Hepatocyte (in vitro differentiated cells): ENCODE measurements around the gene DDX10. TPM values are rescaled to one million over a fixed set of nuclear protein-coding genes. Genes with fewer than 3 reads are reported as not detected.
"Not testable (repeated sequence)": the region's sequence is repeated elsewhere in the genome, so short reads cannot be mapped to it uniquely, and the experiment has no call there.

Experiments used
- DNase-seq: peaks from one replicate; pipeline ENCODE4 v3.0.0-alpha.2; 2016; ENCODE audit warnings: low spot score
- H2AFZ ChIP-seq: fragments of 200-600 bp; sonication (generic); 2 replicates; pipeline ENCODE4 v1.6.0; 2016; ENCODE audit warnings: antibody characterized with exemption, mild to moderate bottlenecking
- H3K27ac ChIP-seq: fragments of 200-600 bp; sonication (generic); 2 replicates; pipeline ENCODE4 v1.5.1; 2016; ENCODE audit warnings: mild to moderate bottlenecking
- H3K27me3 ChIP-seq: fragments of 200-600 bp; sonication (generic); 2 replicates; pipeline ENCODE4 v1.6.1; 2016
- H3K36me3 ChIP-seq: fragments of 200-600 bp; sonication (generic); replicated peaks from 2 replicates; pipeline ENCODE4 v1.5.1; 2016; ENCODE audit warnings: low read depth; ENCODE audit not compliant: insufficient read depth
- H3K4me1 ChIP-seq: fragments of 200-600 bp; sonication (generic); 2 replicates; pipeline ENCODE4 v1.5.1; 2016; ENCODE audit warnings: mild to moderate bottlenecking, moderate library complexity; ENCODE audit not compliant: insufficient read depth
- H3K4me2 ChIP-seq: fragments of 200-600 bp; sonication (generic); 2 replicates; pipeline ENCODE4 v1.6.0; 2016
- H3K4me3 ChIP-seq: fragments of 200-600 bp; sonication (generic); 2 replicates; pipeline ENCODE4 v1.5.1; 2016; ENCODE audit warnings: mild to moderate bottlenecking
- H3K79me2 ChIP-seq: fragments of 200-600 bp; sonication (generic); 2 replicates; pipeline ENCODE4 v1.6.0; 2017; ENCODE audit warnings: mild to moderate bottlenecking
- H3K9me2 ChIP-seq: fragments of 200-600 bp; sonication (generic); replicated peaks from 2 replicates; pipeline ENCODE4 v1.6.0; 2017; ENCODE audit warnings: mild to moderate bottlenecking; ENCODE audit not compliant: insufficient read depth
- H3K9me3 ChIP-seq: fragments of 200-600 bp; sonication (generic); 2 replicates; pipeline ENCODE4 v1.5.1; 2016; ENCODE audit warnings: low read depth, mild to moderate bottlenecking
- H4K20me1 ChIP-seq: fragments of 200-600 bp; sonication (generic); 2 replicates; pipeline ENCODE4 v1.6.0; 2016; ENCODE audit warnings: mild to moderate bottlenecking; ENCODE audit not compliant: insufficient read depth, poor library complexity, severe bottlenecking
- EZH2 ChIP-seq: fragments of 200-600 bp; sonication (generic); IDR thresholded peaks from 2 replicates; pipeline ENCODE4 v1.6.1; 2016; ENCODE audit warnings: antibody characterized with exemption, mild to moderate bottlenecking, borderline replicate concordance
- EZH2phosphoT487 ChIP-seq: fragments of 200-600 bp; sonication (generic); IDR thresholded peaks from one replicate; pipeline ENCODE4 v1.6.1; 2018; ENCODE audit warnings: antibody characterized with exemption, mild to moderate bottlenecking, low read depth, moderate library complexity; ENCODE audit not compliant: unreplicated experiment, severe bottlenecking
- WGBS: methylation state at CpG from one replicate; pipeline ENCODE4 v1.1.6; 2016; ENCODE audit warnings: low lambda C conversion rate; ENCODE audit errors: missing lambda C conversion rate; 5-methylcytosine and 5-hydroxymethylcytosine counted together
- polyA plus RNA-seq: library from polyadenylated mRNA; unstranded; fragments of >200 nt; fragmentation: Nextera tagmentation; extraction: Ambion mirVana; gene quantifications from 2 replicates; pipeline ENCODE4 v1.2.1, GENCODE V29; 2016
- total RNA-seq: library from RNA; depleted of rRNA; stranded (reverse); fragments of >200 nt; gene quantifications from 2 replicates; pipeline ENCODE4 v1.2.3, GENCODE V29; 2014
- TF ChIP-seq, protein P1 (sequence below): fragments of 200-600 bp; sonication (generic); IDR thresholded peaks from 2 replicates; pipeline ENCODE4 v1.5.1; 2016; ENCODE audit warnings: antibody characterized with exemption, mild to moderate bottlenecking; ENCODE audit not compliant: poor library complexity

The DDX10 gene
- total and polyA plus RNA-seq, 2 experiments from 2014 or later = 9.6 to 13.9 TPM

DNA sequence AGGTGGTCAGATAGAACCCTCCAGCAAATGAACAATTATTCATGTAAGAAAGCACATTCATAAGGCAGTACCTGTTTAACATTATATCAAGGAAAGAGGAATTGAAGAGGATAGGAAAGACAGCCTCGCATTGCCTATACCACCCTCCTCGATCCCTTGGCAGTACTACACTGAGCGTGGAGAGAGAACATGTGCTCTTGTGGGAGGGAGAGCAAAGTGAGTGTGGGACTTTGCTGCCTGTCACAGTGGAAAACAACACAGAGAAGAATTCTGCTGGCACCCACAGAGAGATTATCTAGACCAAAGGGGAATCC lies 17.5 kb upstream of the DDX10 start:
- Histone ChIP-seq H3K36me3 (no peaks in the 10 kb centered on the region), H3K4me3 (no peak overlapping the region), H3K4me1 (no peaks in the 10 kb centered on the region), H3K9me3 (no peaks in the 10 kb centered on the region), H3K9me2 (no peaks in the 10 kb centered on the region), H4K20me1 (no peaks in the 10 kb centered on the region), H3K27ac (no peak overlapping the region), H3K79me2 (no peaks in the 10 kb centered on the region), H3K4me2 (no peak overlapping the region), H2AFZ (no peak overlapping the region), H3K27me3 (no peaks in the 10 kb centered on the region)
- DNase-seq = no peak
- TF ChIP-seq EZH2phosphoT487 (no peak), EZH2 (no peak)
- TF ChIP-seq, protein P1, sequence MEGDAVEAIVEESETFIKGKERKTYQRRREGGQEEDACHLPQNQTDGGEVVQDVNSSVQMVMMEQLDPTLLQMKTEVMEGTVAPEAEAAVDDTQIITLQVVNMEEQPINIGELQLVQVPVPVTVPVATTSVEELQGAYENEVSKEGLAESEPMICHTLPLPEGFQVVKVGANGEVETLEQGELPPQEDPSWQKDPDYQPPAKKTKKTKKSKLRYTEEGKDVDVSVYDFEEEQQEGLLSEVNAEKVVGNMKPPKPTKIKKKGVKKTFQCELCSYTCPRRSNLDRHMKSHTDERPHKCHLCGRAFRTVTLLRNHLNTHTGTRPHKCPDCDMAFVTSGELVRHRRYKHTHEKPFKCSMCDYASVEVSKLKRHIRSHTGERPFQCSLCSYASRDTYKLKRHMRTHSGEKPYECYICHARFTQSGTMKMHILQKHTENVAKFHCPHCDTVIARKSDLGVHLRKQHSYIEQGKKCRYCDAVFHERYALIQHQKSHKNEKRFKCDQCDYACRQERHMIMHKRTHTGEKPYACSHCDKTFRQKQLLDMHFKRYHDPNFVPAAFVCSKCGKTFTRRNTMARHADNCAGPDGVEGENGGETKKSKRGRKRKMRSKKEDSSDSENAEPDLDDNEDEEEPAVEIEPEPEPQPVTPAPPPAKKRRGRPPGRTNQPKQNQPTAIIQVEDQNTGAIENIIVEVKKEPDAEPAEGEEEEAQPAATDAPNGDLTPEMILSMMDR = no peak
- WGBS = 93% methylated on average over 3 of the region's 3 CpGs

DNA sequence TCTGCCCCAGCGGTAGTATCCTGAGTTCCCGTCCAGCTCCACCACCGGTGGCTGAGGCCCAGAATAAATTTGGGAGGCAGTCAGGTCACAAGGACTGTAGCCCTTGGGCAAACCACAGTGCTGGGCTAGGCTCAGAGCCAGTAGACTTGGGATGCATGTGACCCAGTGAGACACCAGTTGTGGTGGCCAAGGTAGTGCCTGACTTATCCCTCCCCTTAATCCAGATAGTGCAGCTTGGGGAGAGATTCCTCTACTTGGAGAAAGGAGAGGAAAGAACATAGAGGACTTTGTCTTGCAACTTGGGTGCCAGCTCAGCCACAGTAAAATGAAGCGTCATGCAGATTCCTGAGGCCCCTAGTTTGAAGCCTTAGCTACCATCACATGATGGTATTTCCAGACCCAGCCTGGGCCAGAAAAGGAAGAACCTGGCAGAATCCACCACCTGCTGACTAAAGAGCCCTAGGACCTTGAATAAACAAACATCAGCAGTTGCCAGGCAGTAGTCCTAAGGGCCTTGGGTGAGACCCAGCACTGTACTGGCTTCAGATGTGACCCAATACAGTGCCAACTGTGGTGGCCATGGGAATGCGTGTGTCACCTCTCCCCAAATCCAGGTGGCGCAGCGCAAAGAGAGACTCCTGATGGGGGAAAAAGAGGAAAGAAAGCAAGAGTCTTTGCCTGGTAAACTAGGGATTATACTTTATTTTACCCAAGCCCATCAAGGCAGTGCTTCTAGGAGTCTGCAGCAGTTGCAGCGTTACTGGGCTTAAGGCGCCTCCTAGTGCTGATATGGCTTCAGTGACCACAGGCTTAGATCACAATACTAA lies 17.0 kb upstream of the DDX10 start:
- Histone ChIP-seq H3K9me3 (no peaks in the 10 kb centered on the region), H3K27me3 (no peaks in the 10 kb centered on the region), H3K4me1 (no peaks in the 10 kb centered on the region), H3K79me2 (no peaks in the 10 kb centered on the region), H4K20me1 (no peaks in the 10 kb centered on the region), H3K9me2 (no peaks in the 10 kb centered on the region), H3K4me3 (no peak overlapping the region), H2AFZ (no peak overlapping the region), H3K4me2 (no peak overlapping the region), H3K27ac (no peak overlapping the region), H3K36me3 (no peaks in the 10 kb centered on the region)
- 56% methylated on average over 9 of the region's 9 CpGs for WGBS
- no peak for TF ChIP-seq EZH2phosphoT487
- TF ChIP-seq, protein P1 = peak; percentile 91
- DNase-seq = peak; percentile 85

DNA sequence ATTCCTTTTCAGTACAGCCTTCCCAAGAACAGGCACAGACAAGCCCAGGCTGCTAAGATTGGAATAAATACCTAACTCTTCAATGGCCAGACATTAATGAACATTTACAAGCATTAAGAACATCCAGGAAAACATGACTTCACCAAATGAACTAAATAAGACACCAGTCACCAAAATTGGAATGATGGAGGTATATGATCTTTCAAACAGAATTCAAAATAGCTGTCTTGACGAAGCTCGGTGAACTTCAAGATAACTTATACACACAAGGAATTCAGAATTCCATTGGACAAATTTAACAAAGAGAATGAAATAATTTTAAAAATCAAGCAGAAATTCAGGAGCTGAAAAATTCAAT lies 16.4 kb upstream of the DDX10 start:
- Histone ChIP-seq H2AFZ (peak overlapping the region; percentile 16), H4K20me1 (no peaks in the 10 kb centered on the region), H3K4me3 (no peak overlapping the region), H3K9me3 (no peaks in the 10 kb centered on the region), H3K4me2 (no peak overlapping the region), H3K79me2 (no peaks in the 10 kb centered on the region), H3K9me2 (no peaks in the 10 kb centered on the region), H3K4me1 (no peaks in the 10 kb centered on the region), H3K36me3 (no peaks in the 10 kb centered on the region), H3K27me3 (no peaks in the 10 kb centered on the region), H3K27ac (no peak overlapping the region)
- no peak for DNase-seq
- TF ChIP-seq, protein P1 = no peak
- TF ChIP-seq EZH2phosphoT487 = no peak
- no peak for TF ChIP-seq EZH2
- WGBS = 83% methylated on average over 2 of the region's 2 CpGs

DNA sequence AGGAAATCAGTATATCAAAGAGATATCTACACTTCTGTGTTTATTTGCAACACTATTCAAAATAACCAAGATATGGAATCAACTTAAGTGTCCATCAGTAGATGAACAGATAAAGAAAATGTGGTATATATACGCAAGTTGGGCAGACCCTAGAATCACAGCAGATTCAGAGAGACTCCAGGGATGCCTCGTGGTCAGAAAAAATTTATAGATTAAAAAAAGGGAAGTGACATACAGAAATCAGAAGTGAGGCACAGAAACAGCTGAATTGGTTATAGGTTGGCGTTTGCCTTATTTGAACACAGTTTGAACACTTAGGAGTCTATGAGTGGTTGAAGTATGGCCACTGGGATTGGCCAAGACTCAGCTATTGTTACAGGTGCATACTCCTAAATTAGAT lies 10.8 kb upstream of the DDX10 start:
- not testable (repeated sequence) for H3K27me3 ChIP-seq, H3K27ac ChIP-seq, H3K9me3 ChIP-seq, H3K9me2 ChIP-seq, DNase-seq, H3K79me2 ChIP-seq, H3K4me1 ChIP-seq, H4K20me1 ChIP-seq, H3K36me3 ChIP-seq, H2AFZ ChIP-seq, H3K4me2 ChIP-seq, H3K4me3 ChIP-seq
- WGBS = 91% methylated on average over 3 of the region's 3 CpGs
